Activated CD4-positive, alpha-beta T cell treated with anti-CD3 and anti-CD28 coated beads, Interleukin-10, Interleukin-2, amounts not matched to agents 100 ng/mL and 50 ng/mL, durations not matched to agents 16 hours and 8 hours (primary cell): ENCODE data around the gene DCC.

Experiments
- DNase-seq: peaks from one replicate; pipeline ENCODE4 v3.0.0-alpha.2; 2020

DCC gene, protein sequence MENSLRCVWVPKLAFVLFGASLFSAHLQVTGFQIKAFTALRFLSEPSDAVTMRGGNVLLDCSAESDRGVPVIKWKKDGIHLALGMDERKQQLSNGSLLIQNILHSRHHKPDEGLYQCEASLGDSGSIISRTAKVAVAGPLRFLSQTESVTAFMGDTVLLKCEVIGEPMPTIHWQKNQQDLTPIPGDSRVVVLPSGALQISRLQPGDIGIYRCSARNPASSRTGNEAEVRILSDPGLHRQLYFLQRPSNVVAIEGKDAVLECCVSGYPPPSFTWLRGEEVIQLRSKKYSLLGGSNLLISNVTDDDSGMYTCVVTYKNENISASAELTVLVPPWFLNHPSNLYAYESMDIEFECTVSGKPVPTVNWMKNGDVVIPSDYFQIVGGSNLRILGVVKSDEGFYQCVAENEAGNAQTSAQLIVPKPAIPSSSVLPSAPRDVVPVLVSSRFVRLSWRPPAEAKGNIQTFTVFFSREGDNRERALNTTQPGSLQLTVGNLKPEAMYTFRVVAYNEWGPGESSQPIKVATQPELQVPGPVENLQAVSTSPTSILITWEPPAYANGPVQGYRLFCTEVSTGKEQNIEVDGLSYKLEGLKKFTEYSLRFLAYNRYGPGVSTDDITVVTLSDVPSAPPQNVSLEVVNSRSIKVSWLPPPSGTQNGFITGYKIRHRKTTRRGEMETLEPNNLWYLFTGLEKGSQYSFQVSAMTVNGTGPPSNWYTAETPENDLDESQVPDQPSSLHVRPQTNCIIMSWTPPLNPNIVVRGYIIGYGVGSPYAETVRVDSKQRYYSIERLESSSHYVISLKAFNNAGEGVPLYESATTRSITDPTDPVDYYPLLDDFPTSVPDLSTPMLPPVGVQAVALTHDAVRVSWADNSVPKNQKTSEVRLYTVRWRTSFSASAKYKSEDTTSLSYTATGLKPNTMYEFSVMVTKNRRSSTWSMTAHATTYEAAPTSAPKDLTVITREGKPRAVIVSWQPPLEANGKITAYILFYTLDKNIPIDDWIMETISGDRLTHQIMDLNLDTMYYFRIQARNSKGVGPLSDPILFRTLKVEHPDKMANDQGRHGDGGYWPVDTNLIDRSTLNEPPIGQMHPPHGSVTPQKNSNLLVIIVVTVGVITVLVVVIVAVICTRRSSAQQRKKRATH (N-terminal part only)

DNA sequence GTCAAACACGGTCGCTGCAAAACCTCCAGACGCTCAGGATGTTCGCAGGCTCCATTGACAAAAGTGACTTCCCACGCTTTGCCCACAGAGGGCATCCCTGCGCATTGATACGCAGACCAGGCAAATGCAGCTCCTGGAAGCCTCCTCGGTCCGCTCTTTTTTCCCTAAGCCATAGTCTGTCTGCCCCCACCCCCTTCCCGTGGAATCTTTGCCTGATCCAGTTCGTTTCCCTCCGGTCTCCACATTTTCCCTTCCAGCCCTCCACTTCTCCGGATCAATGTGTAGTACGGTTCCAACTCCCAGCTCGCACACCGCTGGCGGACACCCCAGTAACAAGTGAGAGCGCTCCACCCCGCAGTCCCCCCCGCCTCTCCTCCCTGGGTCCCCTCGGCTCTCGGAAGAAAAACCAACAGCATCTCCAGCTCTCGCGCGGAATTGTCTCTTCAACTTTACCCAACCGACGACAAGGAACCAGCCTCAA lies at the start of gene DCC:
Gene DCC, plus strand, starts transcription at position 307 of the 481 bp plus-strand sequence. CDS start 591 bp downstream, outside the sequence.
- peak; percentile 2 for DNase-seq

DNA sequence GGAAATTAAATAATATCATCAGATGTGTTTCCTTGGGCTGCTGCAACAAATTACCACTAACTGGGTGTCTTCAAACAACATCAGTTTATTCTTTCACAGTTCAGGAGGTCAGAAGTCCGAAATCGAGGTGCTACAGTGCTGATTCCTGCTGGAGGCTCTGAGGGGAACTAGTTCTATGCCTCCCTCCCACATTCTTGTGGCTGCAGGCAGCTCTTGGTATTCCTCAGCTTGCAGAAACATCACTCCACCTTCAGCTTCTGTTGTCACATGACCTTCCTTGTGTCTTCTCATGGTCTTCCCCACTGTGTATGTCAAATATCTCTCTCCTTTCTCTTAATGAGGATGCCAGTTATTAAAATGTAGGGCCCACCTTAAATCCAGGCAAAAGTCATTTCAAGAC lies 29.3 kb upstream of the DCC start:
- DNase-seq: no peak

DNA sequence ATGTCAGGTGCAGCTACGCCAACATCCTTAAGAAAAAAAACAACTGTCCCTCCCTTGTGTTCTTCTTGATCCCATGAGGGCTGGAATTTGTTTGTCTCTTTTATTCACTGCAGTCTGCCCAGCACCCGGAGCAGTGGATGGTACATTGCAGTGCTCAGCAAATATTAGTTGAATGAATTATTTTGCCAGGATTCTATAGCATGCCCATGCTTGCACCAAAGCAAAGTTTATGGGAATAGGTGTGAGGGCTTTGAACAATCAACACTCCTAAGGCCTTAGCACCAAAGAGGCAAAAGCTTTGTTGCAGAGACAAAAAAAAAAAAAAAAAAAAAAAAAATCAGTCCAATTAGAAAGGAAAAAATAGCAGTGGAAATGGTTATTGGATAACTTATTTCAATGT lies 28.7 kb upstream of the DCC start:
- DNase-seq: no peak

DNA sequence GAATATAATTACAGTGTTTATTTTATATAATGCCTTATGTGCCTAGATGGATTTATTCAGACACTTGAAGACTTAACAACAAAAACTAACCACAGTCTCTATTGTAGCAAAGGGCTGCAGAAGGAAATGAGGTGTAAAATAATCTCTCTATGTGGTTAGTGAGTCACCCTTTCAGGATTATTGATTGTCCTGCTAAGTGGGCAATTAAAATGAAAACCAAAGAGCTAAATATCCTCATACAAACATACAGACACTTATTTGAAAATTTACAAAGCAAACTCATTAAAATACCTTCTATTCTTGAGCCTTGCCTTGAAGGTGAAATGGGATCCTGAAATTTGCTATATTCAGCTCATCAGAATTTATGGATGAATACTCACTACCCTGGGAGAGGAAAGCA lies 27.7 kb upstream of the DCC start:
- no peak for DNase-seq

DNA sequence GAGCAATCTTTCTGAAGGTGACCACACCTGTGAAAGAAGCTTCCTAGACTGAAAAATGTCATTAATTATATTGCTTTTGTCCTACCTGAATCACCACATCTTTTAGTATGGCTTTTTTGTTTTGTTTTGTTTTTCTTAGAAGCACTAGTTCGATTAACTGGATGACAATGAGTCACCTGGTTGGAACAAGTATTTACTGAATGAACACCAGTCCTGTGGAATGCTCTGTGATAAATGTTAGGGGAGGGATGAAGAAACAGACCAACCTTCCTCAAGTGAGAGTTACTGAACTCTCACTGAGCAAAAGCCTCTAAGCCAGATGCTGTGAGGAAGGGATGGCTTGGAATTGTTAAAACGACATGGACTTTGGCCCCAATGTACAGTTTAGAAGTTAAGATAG lies 26.8 kb upstream of the DCC start:
- no peak for DNase-seq

DNA sequence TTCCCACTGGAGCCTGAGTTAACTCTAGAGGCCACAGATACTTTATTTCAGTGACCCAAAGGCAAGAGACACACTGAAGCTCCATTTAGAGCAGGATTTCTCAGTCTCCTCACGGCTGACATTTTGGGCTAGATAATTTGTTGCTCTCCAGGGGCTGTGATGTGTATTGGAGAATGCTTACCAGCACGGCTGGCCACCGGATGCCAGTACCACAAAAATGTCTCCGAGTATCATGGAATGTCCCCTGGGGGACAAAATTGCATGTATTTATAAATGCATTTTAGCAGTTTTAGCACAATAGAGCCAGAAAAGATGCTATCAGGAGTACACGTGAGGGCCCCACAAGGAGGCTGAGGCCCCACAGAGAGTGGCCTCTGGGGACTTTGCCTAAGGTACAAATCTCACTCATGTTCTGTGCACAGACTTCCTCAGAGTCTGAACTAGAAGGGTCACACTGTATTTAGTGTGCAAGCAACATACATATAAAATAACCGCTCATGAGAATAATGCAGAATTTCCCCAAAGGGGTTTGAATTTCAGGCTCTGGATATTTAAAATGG lies 20.5 kb upstream of the DCC start:
- no peak for DNase-seq

DNA sequence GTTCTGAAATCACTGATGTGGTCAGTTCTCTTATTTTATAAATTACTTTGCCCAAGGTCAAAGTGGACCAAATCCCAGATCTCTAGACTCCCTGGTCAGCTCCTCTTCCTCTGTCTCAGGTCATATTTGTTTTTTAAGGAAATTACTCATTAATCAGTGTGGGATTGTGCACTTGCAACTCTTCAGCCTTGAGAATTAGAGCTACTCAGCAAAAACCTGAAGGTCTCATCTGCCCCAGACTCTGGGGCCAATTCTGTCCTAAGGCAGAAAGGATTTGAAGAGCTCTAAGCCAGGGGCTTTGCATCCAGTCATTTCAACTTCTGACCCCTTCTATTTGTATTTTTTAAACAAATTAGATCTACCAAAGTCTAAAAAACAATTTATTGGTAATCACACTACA lies 17.7 kb upstream of the DCC start:
- DNase-seq: no peak

DNA sequence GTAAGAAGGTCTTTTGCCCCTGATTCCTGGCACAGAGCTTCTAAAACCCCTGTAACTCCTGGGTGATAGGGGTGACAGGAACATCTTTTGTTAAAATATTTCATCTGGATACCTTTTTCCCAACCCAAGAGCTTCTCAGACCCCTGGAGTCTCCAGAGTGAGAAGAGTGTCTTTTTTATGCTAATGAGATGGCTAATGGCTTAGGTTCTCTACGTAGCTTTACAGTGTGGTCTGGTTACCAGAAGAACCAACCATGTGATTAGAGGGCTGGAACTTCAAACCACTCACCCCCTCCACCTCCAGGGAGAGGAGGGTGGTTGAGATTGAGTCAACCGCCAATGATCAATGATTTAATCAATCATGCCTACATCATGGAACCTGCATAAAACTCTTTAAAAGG lies 16.2 kb upstream of the DCC start:
- DNase-seq: no peak

DNA sequence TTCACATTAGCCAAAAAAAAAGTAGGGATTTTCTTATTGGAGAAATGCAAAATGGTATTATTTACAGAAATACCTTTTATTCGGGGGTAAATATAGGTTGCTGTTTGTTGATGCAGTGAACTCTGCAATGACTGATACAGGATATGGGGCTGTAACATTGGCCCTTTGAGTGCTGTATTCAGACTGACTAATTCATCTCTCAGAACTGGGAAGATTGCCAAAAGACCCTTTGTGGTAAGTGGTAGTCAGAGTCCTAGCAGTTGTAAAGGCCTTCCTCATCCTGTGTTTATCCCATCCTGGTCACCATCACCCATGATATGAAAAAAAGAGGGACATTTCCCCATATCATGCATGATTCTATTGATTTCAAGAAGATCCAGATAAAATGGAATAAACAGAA lies 14.0 kb upstream of the DCC start:
- no peak for DNase-seq

DNA sequence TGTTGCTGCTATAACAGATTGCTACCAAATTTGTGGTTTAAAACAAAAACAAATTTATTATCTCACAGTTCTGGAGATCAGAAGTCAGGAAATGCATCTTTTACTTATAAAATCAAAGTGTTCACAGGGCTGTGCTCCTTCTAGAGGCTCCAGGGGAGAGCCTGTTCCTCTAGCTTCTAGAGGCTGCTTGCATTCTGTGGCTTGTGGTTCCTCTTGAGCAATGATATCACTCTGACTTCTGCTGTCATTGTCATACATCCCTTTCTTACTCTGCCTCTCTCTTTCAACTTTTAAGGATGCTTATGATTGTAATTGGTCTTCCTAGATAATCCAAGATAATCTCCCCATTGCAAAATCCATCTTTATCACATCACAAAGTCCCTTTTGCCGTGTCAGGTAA lies 6.1 kb upstream of the DCC start:
- no peak for DNase-seq

DNA sequence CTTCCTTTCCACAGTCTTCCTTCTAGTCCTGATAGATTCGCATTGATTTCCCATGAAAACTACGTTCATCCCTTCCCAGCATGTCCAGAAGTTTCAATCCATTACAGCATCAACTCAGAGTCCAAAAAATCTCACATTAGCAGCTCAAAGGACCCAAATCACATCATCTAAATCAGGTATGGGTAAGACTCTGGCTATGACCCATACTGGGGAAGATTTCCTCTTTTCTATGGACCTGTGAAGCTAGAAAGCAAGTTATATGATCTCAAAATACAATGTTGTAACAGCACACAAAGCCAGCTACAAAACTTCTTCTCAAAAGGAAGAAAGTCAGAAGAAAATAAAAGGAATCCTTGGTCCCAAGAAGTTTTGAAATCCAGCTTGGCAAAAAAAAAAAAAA lies 5.7 kb upstream of the DCC start:
- no peak for DNase-seq

DNA sequence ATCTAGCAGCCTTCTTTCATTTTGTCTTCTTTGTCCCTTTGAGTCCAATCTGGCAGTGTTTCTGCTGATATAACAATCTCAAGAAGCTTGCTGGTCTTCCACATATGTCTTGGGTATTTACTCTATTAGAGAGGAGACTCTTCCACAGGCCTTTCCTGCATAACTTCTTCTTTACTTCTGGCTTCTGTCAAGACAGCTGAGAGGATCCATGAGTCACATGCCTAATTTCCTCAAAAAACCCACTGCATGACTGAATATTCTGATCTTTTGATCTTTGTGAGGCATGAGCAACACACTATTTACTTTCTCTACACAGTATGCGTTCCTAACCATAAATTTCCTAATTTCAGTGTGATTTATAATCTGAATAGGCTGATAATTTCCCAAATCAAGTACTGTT lies 5.1 kb upstream of the DCC start:
- no peak for DNase-seq

DNA sequence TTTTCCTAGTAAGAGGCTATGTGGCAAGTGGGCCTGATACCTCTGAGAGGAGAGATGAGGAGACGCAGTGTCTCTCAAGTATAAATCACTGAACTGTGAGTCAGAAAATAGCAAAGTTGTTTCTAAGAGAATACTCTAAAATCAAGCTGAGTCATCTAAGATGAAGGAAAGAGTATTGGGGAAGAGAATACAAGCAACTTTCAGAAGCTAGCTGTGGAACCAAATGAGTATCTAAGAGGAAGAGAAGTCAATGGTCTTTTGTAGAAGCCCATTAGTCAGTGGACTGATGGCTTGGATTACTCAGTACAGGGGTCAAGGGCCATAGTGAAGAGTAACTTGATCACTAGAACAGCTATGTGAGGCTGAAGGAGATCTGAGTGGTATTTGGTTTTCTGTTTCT lies 2.7 kb upstream of the DCC start:
- DNase-seq: no peak

DNA sequence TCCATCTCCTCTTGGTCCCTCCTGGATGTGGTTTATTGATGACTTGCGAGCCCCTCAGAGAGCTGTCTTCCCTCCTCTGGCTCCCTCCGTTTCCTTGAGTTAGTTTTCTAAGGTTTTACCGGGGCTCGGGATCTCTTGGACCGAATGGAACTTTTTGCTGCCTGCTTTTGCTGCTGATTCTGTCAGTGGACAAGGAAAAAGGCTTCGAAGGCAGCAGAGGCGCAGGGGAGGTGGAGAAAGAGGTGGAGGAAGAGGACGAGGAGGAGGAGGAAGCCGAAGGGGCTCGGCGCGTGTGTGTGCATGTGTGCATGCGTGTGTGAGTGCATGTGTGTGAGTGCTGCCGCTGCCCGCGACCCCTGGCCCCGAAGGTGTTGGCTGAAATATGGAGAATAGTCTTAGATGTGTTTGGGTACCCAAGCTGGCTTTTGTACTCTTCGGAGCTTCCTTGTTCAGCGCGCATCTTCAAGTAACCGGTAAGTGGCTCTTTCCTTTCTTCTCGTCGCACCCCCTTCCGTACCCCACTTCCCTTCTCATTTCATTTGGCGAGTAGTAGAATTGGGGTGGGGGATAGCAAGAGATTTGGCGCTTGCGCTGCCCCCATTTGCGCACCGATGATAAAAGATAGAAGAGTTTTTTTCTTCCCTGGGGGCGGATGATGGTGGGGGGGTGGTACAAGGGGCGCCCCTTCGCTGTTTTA lies 557 bp downstream of the DCC start:
- no peak for DNase-seq

DNA sequence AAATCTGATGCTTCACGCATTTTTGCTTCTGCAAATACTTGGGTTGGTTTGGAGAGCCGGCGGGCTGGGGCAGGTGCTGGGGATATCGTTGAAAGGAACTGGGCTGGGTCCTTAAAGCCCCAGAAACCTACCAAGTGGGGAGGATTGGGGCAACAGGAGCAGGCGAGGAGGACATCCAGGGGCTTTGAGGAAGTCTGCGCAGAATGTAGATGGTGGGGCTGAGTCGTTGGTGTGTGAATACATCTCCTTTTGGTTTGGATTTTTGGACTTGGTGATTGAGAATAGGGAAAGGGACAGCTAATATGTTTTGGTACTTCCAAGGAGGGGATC lies 1.1 kb downstream of the DCC start:
- no peak for DNase-seq

DNA sequence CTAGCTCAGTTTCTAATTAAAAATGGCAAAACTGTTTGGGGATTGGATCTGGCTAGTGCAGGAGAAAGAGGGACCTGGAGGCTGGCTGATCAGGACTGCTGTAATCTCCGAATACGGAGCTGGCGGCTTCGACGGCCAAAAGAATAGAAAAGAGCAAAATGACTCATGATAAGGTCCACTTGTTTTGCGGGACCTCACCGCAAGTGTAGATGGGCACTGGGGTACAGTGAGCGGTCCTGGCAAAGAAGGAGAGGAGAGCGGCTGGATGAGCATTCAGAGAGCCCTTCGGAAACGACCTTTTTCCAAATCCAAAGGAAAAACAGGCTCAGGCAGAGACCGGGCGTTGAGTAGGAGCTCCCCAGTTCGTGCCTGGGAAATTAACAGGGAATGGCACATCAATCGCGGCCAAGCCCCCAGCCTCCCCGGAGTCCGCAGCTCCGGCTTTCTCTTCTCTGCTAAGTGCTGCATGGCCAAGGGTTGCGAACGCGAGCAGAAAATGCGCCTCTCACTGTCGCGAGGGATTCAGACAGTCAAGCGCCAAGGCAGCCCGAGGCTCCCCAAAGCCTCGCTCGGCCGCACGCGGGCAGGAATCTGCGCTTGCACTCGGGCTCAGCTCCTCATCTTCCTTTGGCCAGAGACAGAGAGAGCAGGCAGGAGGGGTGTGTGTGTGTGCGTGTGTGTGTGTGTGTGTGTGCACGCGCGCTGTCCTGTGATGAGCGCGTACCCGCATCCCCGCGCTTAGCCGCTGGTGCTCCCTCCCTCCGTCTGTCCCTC lies 1.8 kb downstream of the DCC start:
- no peak for DNase-seq

DNA sequence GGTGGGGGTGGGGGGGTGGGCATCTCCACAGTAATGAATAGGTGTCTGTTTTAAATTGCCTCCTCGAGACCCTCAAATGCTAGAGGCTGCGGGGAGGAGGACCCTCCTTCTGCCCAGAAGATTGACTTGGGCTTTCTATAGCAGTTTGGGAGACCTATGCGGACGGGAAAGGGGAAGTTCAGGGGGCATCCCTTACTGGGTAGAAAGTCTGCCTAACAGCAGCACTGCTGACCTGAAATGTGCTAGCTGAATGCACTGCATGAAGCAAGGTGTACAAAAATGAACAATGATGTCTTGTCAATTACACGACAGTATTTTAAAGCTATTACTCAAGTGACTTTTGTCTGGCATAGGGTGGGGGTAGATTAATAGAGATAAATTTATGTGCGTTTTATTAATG lies 2.5 kb downstream of the DCC start:
- no peak for DNase-seq

DNA sequence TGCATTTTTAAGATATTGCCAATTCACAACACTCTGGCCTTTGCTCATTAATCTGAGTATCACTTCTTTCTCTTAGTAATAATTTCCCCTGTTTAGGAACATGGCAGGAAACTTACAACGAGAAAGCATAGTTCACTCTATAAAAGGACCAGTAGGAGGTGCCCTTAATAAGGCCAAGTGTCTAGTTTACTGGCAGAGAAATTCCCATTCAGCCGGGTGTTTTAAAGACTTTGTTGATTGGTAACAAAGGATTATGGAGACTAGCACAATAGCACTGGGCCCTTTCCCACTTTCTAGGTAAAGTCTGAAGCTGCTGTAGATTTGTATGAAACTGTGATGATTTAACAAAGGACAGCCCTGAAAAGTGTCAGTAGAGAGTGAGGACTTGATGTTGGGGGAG lies 3.1 kb downstream of the DCC start:
- DNase-seq: no peak

DNA sequence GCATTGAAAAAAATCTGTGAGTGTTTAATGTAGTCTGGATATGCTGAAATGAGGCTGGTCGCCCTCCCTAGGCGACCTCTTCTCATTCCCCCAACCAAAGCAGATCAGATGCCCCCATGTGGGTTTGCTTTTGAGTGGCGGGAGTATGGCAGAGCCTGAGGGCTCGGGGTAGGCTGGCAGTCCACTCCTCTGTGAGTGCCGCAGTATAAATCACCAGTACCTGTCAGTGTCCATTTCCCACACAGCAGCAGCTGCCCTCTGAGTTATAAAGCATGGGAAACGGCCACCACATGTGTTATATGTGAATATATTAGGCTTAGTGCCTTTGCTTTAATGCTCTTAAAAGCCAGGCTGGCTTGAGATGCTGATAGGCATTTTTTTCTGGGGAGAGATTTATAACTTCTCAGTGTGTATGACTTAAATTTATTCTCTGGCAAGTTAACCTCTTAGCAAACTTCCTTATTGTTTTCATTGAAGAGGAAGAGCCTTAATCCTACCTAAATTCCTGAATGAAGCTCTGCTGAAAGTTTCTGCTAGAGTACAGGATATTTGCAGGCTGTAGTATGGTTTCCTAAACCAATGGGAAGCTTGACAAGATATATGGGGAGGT lies 3.8 kb downstream of the DCC start:
- no peak for DNase-seq

DNA sequence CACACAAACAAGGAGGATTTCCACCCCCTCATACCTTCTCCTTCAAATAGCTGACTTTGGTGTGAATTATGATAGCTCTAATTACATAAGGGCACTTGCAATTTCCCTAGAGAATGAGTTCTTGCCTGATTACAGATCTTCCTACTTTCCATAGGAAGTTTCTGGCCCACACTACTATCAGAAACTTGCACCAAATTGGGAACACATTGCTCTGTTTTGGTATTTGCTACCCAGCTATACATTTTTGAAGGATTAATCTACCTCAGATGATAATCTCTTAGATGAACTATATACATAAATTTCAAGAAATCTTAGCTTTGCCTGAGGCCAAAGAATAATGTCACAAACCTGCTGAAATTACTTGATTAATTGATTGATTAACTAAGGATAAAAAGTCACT lies 4.9 kb downstream of the DCC start:
- DNase-seq: no peak

DNA sequence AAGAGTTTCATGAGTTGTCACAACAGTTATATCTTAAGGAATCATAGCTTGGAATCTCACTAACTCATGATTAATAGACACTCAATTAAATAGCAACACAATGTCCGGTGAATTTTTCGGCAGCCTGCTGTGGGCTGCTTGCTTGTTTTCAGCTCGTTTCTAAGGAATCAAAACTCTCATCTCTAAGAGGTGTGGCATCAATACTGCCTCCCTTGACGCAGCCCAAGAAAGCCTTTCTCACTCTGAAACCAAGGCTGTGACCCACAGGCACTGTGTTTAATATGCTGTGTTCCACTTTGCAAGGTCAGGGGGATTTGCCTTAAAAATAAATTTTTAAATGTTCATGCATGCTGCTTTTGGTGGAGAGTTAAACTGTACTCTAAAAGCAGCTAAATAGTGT lies 5.4 kb downstream of the DCC start:
- no peak for DNase-seq

DNA sequence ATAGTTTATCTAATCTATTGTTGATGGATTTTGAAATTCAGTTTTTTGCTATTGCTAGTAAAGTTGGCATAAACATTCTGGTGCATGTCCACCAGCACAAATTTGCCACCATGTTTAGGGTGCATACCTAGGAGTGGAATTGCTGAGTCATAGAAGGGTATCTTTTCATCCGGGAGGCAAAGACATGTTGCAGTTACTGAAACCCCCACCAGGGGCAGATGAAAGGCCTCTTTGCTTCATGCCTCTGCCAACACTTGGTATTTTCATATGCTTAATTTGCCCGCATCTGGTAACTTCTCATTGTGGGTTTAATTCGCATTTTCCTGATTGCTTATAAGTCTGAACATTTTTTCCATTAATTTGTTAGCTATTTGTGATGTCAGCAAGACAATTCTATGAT lies 8.2 kb downstream of the DCC start:
- peak; percentile 39 for DNase-seq
